Neural cell (in vitro differentiated cells): Measurements from ENCODE around the gene RPL26.

Experiments
- EP300 ChIP-seq: fragments of 450-650 bp; conservative IDR thresholded peaks from 2 replicates; pipeline ENCODE4 v1.6.1; 2014; ENCODE audit warnings: antibody characterized with exemption, mild to moderate bottlenecking, moderate library complexity; ENCODE audit not compliant: poor library complexity, severe bottlenecking
- MXI1 ChIP-seq: fragments of 450-650 bp; conservative IDR thresholded peaks from 2 replicates; pipeline ENCODE4 v1.6.1; 2014; ENCODE audit warnings: antibody characterized with exemption, mild to moderate bottlenecking; ENCODE audit not compliant: poor library complexity, severe bottlenecking
- POLR2AphosphoS5 ChIP-seq: IDR thresholded peaks from 2 replicates; pipeline ENCODE4 v1.6.1; 2012
- SMC3 ChIP-seq: fragments of 450-650 bp; conservative IDR thresholded peaks from 2 replicates; pipeline ENCODE4 v1.6.1; 2014; ENCODE audit warnings: antibody characterized with exemption, mild to moderate bottlenecking, moderate library complexity; ENCODE audit not compliant: poor library complexity
- TAF1 ChIP-seq: IDR thresholded peaks from 2 replicates; pipeline ENCODE4 v1.6.1; 2012; ENCODE audit warnings: low read depth
- TF ChIP-seq, protein P1 (sequence below): fragments of 450-650 bp; IDR thresholded peaks from 2 replicates; pipeline ENCODE4 v1.5.1; 2014; ENCODE audit warnings: antibody characterized with exemption, mild to moderate bottlenecking, moderate library complexity; ENCODE audit not compliant: poor library complexity, severe bottlenecking
- TF ChIP-seq, protein P2 (sequence below): IDR thresholded peaks from 2 replicates; pipeline ENCODE4 v1.6.1; 2012; ENCODE audit warnings: borderline replicate concordance

GRCh38 chr17:8393470-8394231 is 10.7 kb upstream of the RPL26 start:
- TF ChIP-seq, protein P1, sequence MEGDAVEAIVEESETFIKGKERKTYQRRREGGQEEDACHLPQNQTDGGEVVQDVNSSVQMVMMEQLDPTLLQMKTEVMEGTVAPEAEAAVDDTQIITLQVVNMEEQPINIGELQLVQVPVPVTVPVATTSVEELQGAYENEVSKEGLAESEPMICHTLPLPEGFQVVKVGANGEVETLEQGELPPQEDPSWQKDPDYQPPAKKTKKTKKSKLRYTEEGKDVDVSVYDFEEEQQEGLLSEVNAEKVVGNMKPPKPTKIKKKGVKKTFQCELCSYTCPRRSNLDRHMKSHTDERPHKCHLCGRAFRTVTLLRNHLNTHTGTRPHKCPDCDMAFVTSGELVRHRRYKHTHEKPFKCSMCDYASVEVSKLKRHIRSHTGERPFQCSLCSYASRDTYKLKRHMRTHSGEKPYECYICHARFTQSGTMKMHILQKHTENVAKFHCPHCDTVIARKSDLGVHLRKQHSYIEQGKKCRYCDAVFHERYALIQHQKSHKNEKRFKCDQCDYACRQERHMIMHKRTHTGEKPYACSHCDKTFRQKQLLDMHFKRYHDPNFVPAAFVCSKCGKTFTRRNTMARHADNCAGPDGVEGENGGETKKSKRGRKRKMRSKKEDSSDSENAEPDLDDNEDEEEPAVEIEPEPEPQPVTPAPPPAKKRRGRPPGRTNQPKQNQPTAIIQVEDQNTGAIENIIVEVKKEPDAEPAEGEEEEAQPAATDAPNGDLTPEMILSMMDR = no peak
- TF ChIP-seq EP300 (no peak), TAF1 (no peak), MXI1 (no peak), POLR2AphosphoS5 (no peak), SMC3 (no peak)
- TF ChIP-seq, protein P2, sequence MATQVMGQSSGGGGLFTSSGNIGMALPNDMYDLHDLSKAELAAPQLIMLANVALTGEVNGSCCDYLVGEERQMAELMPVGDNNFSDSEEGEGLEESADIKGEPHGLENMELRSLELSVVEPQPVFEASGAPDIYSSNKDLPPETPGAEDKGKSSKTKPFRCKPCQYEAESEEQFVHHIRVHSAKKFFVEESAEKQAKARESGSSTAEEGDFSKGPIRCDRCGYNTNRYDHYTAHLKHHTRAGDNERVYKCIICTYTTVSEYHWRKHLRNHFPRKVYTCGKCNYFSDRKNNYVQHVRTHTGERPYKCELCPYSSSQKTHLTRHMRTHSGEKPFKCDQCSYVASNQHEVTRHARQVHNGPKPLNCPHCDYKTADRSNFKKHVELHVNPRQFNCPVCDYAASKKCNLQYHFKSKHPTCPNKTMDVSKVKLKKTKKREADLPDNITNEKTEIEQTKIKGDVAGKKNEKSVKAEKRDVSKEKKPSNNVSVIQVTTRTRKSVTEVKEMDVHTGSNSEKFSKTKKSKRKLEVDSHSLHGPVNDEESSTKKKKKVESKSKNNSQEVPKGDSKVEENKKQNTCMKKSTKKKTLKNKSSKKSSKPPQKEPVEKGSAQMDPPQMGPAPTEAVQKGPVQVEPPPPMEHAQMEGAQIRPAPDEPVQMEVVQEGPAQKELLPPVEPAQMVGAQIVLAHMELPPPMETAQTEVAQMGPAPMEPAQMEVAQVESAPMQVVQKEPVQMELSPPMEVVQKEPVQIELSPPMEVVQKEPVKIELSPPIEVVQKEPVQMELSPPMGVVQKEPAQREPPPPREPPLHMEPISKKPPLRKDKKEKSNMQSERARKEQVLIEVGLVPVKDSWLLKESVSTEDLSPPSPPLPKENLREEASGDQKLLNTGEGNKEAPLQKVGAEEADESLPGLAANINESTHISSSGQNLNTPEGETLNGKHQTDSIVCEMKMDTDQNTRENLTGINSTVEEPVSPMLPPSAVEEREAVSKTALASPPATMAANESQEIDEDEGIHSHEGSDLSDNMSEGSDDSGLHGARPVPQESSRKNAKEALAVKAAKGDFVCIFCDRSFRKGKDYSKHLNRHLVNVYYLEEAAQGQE = no peak
